Omental fat pad (tissue), 4 donors: ENCODE results near the gene SPRY2. TPM values are rescaled to one million over a fixed set of nuclear protein-coding genes. Genes with fewer than 3 reads are reported as not detected.
A peak's percentile ranks its signal among the peaks of the same experiment; 100 is the strongest.

ENCODE experiments used
- ATAC-seq: fragments of 150-250 bp; one replicate; pipeline ENCODE4 v1.9.1; 2016; ENCODE audit warnings: mild to moderate bottlenecking, moderate library complexity; ENCODE audit not compliant: low FRiP score
- DNase-seq: peaks from one replicate; pipeline ENCODE4 v3.0.0-alpha.2; 2019; ENCODE audit warnings: low spot score
- total RNA-seq, 4 donors: library from RNA; depleted of rRNA; stranded (reverse); fragments of >200 nt; gene quantifications; one replicate each; pipeline ENCODE4 v1.1.0, GENCODE V29; 2016
- TF ChIP-seq, protein P1 (sequence below), 3 donors: fragments of 450-650 bp; IDR thresholded peaks; one replicate each; pipeline ENCODE4 v1.5.1; 2016 to 2017; ENCODE audit warnings: antibody characterized with exemption in 3 of 3, mild to moderate bottlenecking in 3 of 3, moderate library complexity in 2 of 3

The SPRY2 gene
- total RNA-seq, 4 donors from 2014 or later: 61.3 to 130 (median 68.3) TPM

- DNase-seq (no peak), ATAC-seq (no peak)
- TF ChIP-seq, protein P1, sequence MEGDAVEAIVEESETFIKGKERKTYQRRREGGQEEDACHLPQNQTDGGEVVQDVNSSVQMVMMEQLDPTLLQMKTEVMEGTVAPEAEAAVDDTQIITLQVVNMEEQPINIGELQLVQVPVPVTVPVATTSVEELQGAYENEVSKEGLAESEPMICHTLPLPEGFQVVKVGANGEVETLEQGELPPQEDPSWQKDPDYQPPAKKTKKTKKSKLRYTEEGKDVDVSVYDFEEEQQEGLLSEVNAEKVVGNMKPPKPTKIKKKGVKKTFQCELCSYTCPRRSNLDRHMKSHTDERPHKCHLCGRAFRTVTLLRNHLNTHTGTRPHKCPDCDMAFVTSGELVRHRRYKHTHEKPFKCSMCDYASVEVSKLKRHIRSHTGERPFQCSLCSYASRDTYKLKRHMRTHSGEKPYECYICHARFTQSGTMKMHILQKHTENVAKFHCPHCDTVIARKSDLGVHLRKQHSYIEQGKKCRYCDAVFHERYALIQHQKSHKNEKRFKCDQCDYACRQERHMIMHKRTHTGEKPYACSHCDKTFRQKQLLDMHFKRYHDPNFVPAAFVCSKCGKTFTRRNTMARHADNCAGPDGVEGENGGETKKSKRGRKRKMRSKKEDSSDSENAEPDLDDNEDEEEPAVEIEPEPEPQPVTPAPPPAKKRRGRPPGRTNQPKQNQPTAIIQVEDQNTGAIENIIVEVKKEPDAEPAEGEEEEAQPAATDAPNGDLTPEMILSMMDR (IDR thresholded peaks at IDR 0.05): no peak
Observed at GRCh38 chr13:80339912-80340650, 845 bp downstream of the SPRY2 start.

DNA sequence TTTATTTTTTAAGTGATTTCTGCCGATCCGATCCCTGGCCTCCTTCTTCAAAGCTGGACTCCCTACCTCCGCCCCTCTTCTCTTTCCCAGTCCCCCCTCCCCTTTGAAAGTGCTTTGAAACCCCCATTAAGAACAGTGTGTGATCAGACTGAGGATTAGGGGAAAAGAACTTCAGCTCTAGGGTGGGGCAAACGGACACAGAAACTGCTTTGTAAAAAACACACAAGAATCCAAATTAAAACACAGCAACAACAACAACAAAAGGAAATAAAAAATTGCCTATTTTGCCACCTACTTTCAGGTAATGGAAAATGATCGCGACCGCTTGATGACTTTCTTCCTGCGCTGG is 1.4 kb downstream of the SPRY2 start:
- no peak for DNase-seq
- no peak for ATAC-seq
- TF ChIP-seq, protein P1 (IDR thresholded peaks at IDR 0.05): no peak

- peak; percentile 57 for DNase-seq
Observed at GRCh38 chr13:80338781-80339562, 2.0 kb downstream of the SPRY2 start.

GRCh38 chr13:80337288-80338081 is 3.4 kb downstream of the SPRY2 start:
- ATAC-seq (no peak), DNase-seq (no peak)
- TF ChIP-seq, protein P1 (IDR thresholded peaks at IDR 0.05): no peak

More at GRCh38 chr13:80338781-80339562, 2.0 kb downstream of the SPRY2 start:
- TF ChIP-seq, protein P1 (IDR thresholded peaks at IDR 0.05): no peak
- peak; percentile 47 for ATAC-seq

DNA sequence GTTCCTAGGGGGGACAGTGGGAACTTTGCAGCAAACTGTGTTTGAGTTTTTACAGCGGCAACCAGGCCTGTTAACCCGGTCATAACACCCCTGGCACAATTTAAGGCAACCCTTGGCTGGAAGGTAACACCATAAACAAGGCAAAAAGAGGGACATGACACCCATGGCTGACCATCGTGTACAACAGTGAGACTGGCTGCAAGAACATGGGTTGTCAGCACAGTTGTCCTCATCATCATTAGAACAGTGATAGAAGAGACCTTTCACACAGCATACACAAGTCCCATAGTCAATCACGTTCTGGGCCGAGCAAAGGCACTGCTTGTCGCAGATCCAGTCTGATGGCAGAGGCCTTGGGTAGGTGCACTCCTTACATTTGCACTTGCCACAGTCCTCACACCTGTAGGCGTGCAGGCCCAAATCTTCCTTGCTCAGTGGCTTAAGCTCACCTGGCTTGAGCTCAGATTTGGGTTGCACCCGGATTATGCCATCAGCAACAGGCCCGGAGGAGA is 4.1 kb downstream of the SPRY2 start:
- no peak for ATAC-seq
- TF ChIP-seq, protein P1 (IDR thresholded peaks at IDR 0.05): no peak

DNA sequence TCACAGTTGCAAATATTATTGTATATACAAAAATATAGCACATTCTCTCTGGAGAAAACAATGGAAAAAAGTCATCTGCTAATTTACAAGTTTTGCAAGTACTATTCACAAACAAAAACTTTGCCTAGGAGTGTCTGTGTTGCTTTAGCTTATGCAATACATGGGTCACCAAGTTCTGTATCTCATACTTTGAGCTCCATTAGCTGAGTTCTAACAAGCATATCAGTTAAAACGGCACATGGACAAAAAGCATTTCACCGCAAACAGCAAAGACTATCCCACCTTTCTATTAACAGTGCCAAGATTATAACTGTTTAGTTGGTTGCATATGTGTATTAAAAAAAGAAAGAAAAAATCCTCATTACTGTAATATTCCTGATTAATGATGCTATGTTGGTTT is 4.6 kb downstream of the SPRY2 start:
- DNase-seq (no peak), ATAC-seq (no peak)
- TF ChIP-seq, protein P1 (IDR thresholded peaks at IDR 0.05): no peak

More for the DNA sequence above, 4.1 kb downstream of the SPRY2 start:
- no peak for DNase-seq
